Measurements from ENCODE around the gene DGKB.

DNA sequence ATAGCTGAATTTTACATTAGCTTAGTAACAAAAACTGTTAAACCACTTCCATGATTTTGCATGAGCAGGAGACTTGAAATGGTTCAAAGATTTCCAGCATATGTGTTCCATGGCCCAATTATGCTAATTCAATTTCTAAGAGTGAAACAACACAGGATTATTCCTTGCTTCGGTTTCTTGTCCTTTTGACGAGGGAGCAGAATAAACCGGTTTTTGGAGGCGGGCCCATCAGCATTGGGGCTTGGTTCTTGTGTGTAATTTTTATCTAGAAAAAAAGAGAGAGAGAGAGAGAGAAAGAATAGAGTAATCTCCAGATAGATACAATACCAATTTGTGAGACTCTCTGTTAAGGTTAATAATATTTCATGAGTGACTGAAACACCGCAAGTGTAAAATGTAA is 753.6 kb downstream of the DGKB start:
- TF ChIP-seq, protein P1, sequence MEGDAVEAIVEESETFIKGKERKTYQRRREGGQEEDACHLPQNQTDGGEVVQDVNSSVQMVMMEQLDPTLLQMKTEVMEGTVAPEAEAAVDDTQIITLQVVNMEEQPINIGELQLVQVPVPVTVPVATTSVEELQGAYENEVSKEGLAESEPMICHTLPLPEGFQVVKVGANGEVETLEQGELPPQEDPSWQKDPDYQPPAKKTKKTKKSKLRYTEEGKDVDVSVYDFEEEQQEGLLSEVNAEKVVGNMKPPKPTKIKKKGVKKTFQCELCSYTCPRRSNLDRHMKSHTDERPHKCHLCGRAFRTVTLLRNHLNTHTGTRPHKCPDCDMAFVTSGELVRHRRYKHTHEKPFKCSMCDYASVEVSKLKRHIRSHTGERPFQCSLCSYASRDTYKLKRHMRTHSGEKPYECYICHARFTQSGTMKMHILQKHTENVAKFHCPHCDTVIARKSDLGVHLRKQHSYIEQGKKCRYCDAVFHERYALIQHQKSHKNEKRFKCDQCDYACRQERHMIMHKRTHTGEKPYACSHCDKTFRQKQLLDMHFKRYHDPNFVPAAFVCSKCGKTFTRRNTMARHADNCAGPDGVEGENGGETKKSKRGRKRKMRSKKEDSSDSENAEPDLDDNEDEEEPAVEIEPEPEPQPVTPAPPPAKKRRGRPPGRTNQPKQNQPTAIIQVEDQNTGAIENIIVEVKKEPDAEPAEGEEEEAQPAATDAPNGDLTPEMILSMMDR (conservative IDR thresholded peaks at IDR 0.05): no peak
- TF ChIP-seq EZH2 (IDR thresholded peaks at IDR 0.05; ENCODE audit: low read depth): no peak

All from PC-9 (cell line).